Panc1 (cell line): ENCODE data around the gene RPUSD1.

Experiments used
- POLR2AphosphoS5 ChIP-seq: IDR thresholded peaks from 2 replicates; pipeline ENCODE4 v1.6.1; 2012; ENCODE audit warnings: mild to moderate bottlenecking, low read depth, low read length, moderate library complexity
- SIN3A ChIP-seq: IDR thresholded peaks from 2 replicates; pipeline ENCODE4 v1.6.1; 2012; ENCODE audit warnings: low read depth, mild to moderate bottlenecking, low read length, moderate library complexity, borderline replicate concordance; ENCODE audit not compliant: insufficient read depth
- TCF7L2 ChIP-seq: IDR thresholded peaks from 2 replicates; pipeline ENCODE4 v1.6.1; 2011; ENCODE audit warnings: mild to moderate bottlenecking, low read depth, low read length, inconsistent platforms
- TF ChIP-seq, protein P1 (sequence below): fragments of 450-650 bp; IDR thresholded peaks from 2 replicates; pipeline ENCODE4 v1.5.1; 2017; ENCODE audit warnings: mild to moderate bottlenecking
- TF ChIP-seq, protein P2 (sequence below), 2 experiments: IDR thresholded peaks; 2 replicates each; pipeline ENCODE4 v1.6.1; 2011 to 2012; ENCODE audit warnings: low read depth in 2 of 2, control low read depth in 1 of 2, low read length in 1 of 2, mild to moderate bottlenecking in 1 of 2, moderate library complexity in 1 of 2; ENCODE audit not compliant: insufficient read depth in 1 of 2

DNA sequence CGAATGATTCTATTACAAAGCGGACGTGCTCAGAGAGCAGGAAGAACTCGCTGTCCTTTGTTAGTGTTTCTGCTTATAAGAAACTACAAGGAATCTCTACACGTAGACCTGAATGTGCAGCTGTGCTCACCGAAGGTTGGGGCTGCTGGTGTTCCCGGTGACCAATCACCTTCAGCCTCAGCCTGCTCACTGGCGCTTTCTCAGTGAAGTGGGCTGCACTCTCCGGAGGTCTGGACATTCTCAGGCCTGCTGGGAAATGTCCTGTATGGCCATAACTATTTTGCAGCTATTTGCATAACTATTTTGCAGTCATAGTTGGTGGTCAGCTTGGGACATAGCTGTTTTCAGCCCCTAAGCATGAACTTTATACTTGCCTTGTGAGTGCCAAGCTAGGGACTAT is 37.7 kb downstream of the RPUSD1 start:
- TF ChIP-seq, protein P1, sequence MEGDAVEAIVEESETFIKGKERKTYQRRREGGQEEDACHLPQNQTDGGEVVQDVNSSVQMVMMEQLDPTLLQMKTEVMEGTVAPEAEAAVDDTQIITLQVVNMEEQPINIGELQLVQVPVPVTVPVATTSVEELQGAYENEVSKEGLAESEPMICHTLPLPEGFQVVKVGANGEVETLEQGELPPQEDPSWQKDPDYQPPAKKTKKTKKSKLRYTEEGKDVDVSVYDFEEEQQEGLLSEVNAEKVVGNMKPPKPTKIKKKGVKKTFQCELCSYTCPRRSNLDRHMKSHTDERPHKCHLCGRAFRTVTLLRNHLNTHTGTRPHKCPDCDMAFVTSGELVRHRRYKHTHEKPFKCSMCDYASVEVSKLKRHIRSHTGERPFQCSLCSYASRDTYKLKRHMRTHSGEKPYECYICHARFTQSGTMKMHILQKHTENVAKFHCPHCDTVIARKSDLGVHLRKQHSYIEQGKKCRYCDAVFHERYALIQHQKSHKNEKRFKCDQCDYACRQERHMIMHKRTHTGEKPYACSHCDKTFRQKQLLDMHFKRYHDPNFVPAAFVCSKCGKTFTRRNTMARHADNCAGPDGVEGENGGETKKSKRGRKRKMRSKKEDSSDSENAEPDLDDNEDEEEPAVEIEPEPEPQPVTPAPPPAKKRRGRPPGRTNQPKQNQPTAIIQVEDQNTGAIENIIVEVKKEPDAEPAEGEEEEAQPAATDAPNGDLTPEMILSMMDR: no peak
- TF ChIP-seq SIN3A (no peak), TCF7L2 (no peak), POLR2AphosphoS5 (no peak)
- TF ChIP-seq, protein P2, sequence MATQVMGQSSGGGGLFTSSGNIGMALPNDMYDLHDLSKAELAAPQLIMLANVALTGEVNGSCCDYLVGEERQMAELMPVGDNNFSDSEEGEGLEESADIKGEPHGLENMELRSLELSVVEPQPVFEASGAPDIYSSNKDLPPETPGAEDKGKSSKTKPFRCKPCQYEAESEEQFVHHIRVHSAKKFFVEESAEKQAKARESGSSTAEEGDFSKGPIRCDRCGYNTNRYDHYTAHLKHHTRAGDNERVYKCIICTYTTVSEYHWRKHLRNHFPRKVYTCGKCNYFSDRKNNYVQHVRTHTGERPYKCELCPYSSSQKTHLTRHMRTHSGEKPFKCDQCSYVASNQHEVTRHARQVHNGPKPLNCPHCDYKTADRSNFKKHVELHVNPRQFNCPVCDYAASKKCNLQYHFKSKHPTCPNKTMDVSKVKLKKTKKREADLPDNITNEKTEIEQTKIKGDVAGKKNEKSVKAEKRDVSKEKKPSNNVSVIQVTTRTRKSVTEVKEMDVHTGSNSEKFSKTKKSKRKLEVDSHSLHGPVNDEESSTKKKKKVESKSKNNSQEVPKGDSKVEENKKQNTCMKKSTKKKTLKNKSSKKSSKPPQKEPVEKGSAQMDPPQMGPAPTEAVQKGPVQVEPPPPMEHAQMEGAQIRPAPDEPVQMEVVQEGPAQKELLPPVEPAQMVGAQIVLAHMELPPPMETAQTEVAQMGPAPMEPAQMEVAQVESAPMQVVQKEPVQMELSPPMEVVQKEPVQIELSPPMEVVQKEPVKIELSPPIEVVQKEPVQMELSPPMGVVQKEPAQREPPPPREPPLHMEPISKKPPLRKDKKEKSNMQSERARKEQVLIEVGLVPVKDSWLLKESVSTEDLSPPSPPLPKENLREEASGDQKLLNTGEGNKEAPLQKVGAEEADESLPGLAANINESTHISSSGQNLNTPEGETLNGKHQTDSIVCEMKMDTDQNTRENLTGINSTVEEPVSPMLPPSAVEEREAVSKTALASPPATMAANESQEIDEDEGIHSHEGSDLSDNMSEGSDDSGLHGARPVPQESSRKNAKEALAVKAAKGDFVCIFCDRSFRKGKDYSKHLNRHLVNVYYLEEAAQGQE (IDR thresholded peaks at IDR 0.05; ENCODE audit: insufficient read depth in 1 of 2, low read depth in 2 of 2, low read length in 1 of 2): no peak
